Measurements from ENCODE around the gene EGFR.

DNA sequence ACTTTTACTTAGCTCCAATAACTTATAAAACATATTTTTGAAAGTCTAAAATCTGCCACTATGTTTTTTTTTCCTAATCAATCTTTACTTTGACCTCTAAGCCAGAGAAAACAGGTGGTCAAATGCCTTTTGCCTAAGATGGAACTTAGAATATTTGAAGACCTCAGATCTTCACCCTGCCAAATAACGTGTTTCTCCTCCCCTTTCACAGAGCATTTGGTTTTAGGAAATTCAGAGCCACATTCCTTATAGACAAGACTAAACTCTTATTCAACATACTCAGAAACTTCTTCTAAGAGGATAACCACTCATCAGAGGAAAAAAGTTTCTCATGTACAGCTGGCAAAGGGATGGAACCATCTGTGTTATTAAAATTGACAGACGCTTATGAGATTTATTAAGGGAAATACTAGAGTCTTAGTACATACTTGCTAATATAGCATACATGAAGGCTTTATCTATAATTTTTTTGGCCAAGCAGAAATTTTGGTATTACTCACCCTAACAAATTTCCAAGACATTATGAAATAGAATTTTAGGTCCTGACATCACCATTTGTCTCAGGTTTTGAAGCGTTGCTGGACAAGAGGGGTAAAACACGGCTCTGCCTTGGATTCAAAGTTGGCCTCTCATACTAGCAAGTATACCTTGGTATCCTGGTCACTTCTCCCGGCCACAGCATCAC lies 2.6 kb upstream of the EGFR start:
- TF ChIP-seq POLR2A (IDR thresholded peaks at IDR 0.05; ENCODE audit: low read depth, low read length) (no peak), POLR2AphosphoS5 (IDR thresholded peaks at IDR 0.05; ENCODE audit: insufficient read depth, low read depth, low read length) (no peak), MAX (IDR thresholded peaks at IDR 0.05; ENCODE audit: insufficient read depth, insufficient read length) (no peak), GATA2 (IDR thresholded peaks at IDR 0.05; ENCODE audit: insufficient read depth, insufficient read length, low read depth, low read length) (no peak), JUN (IDR thresholded peaks at IDR 0.05; ENCODE audit: borderline replicate concordance, insufficient read depth, insufficient read length, low read depth) (no peak), EZH2 (IDR thresholded peaks at IDR 0.05; ENCODE audit: borderline replicate concordance, low read depth, low read length, severe bottlenecking) (no peak), MYC (IDR thresholded peaks at IDR 0.05; ENCODE audit: low read depth, low read length) (no peak)
- TF ChIP-seq, protein P1, sequence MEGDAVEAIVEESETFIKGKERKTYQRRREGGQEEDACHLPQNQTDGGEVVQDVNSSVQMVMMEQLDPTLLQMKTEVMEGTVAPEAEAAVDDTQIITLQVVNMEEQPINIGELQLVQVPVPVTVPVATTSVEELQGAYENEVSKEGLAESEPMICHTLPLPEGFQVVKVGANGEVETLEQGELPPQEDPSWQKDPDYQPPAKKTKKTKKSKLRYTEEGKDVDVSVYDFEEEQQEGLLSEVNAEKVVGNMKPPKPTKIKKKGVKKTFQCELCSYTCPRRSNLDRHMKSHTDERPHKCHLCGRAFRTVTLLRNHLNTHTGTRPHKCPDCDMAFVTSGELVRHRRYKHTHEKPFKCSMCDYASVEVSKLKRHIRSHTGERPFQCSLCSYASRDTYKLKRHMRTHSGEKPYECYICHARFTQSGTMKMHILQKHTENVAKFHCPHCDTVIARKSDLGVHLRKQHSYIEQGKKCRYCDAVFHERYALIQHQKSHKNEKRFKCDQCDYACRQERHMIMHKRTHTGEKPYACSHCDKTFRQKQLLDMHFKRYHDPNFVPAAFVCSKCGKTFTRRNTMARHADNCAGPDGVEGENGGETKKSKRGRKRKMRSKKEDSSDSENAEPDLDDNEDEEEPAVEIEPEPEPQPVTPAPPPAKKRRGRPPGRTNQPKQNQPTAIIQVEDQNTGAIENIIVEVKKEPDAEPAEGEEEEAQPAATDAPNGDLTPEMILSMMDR (IDR thresholded peaks at IDR 0.05; ENCODE audit: extremely low read depth in 1 of 2, insufficient read depth in 1 of 2, low read depth in 1 of 2, low read length in 2 of 2) = no peak

Measured in endothelial cell of umbilical vein (primary cell).